ENCODE data around the gene TEF.
"Not testable (repeated sequence)": the region's sequence is repeated elsewhere in the genome, so short reads cannot be mapped to it uniquely, and the experiment has no call there.

TEF gene

GRCh38 chr22:41383085-41383484 is 1.3 kb downstream of the TEF start:
- DNase-seq = no peak

DNA sequence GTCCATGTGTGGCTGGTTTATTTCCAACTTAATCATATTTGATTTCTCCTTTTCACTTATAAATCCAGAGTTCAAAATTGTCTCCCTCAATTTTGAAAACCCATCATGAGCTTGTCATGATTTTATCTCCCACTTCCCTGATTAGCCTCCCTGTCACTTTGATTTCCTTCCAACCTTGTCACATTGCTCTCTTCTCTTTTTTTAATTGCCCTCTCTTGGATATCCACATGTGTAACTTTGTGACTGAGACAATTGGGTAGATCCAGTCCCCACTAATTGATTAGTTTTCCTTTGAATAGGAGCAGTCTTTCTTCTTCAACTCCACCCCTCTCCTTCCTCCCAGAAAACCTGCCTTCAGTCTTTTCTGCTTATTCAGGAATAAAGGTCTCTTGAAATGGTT is 2.4 kb downstream of the TEF start:
- DNase-seq = no peak

GRCh38 chr22:41387341-41387740 is 5.6 kb downstream of the TEF start:
- DNase-seq = no peak

DNA sequence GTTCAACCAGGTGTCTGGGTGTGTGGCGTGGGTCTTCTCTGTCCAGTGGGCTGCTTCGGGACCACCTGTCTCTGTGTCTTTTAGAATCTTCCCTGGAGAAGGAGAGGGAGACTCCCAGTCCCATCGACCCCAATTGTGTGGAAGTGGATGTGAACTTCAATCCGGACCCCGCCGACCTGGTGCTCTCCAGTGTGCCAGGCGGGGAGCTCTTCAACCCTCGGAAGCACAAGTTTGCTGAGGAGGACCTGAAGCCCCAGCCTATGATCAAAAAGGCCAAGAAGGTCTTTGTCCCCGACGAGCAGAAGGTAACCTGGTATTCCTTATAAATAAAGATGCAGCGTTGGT is 12.2 kb downstream of the TEF start:
- DNase-seq = no peak

DNA sequence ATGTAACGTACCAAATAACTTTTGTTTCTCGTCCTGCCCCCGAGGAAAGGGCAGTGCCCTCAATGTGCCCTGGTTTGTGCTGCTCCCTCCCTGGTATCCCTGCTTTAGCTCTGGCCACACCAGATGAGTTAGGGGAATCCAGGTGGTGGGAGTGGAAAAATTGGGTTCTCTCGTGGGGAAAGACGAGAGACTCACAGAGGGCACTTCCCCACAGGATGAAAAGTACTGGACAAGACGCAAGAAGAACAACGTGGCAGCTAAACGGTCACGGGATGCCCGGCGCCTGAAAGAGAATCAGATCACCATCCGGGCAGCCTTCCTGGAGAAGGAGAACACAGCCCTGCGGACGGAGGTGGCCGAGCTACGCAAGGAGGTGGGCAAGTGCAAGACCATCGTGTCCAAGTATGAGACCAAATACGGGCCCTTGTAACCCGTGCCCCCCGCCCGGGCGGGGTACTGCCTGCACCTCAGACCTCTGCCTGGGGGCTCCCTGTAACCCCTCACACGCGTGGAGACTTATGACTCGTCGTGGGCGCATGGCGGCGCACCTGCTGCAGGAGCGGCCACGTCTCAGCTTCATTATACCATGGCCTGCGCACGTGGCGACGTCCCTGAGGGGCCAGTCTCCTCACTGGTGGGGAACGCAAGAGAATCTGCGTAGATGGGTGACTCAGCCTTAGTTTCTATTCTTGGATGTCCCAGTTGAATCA is 13.9 kb downstream of the TEF start:
- no peak for DNase-seq

GRCh38 chr22:41397143-41397811 is 15.5 kb downstream of the TEF start:
- no peak for DNase-seq

DNA sequence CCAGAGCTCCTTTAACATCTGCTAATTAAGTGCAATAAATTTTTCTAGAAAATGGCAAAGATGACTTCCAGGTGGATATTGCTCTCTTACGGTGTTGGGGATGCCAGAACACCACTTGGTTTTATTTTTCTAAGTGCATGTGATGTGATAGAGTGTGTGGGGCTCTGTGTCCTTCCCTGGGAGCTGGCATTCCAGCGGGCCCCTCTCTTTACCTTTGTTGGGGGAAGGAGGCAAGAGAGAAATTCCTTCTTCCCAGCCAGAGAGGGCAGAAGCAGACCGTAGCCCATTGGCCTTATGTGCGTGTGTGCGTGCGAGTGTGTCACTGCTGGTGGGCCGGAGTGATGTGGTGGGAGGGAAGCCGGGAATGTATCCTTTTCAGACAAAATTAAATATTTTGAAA is 17.2 kb downstream of the TEF start:
- DNase-seq = no peak

DNA sequence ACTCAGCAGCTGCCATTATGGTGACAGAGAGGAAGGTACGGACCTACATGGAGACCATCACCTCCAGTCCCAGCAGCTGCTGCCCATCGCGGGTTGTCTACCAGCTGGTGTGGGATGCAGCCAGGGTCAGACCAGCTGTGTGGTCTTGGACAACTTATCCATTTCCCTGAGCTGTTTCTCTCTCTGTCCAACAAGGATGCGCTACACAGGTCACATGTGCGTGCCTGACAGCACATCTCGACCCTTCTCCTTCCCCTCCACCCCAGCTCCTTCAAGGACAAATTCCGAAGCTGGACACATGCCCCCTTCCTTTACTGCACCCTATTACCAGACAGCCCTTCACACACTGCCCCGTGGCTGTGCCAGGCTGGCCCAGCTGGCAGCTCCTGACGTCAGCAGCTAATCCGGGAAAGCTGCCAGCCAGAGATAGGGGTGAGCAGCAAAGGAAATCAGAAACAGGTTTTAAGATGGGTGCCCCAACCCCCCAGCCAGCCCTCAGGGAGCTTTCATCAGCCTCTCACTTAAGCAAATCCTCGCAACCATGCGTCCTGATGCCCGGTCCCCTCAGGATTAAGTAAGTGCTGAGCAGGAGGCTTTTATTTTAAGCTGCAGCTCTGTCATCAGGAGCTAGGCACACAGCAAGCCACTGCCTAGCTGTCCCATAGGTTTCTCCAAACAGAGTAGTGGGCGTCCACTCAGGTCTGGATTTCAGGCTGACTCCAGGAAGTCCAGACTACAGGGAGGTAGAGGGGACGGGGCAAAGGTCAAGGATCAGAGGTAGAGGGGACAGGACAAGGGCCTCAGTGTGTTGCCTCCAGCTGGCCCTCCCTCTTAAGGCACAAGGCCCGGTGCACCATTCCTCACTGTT is 20.3 kb downstream of the TEF start:
- no peak for DNase-seq

DNA sequence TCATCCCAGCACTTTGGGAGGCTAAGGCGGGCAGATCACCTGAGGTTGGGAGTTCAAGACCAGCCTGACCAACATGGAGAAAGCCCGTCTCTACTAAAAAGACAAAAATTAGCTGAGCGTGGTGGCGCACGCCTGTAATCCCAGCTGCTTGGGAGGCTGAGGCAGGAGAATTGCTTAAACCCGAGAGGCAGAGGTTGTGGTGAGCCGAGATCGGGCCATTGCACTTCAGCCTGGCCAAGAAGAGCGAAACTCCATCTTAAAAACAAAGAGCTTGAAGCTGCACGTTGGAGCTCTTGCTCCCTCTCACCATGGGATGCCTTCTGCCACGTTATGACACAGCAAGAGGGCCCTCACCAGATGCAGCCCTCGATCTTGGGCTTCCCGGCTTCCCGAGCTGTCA is 21.1 kb downstream of the TEF start:
- not testable (repeated sequence) for DNase-seq

GRCh38 chr22:41403532-41404318 is 22.0 kb downstream of the TEF start:
- DNase-seq = peak; percentile 88

DNA sequence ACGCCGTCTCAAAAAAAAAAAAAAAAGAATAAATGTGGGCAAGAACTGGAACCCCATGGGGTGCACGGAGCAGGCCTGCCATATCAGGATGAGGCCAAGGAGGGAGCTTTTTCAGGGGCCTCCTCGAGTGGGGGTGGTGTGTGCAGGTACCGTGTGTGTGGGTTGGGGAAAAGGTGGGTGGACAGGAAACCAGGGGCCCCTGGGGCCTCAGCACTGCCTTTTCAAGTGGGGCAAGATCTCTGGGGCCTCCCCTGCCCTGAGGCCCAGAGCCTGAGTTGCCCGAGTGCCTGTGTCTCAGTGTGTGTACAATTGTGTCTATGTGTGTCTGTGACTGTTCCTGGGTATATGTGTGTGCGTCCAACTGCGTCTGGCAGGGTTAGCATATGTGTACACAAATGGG is 23.8 kb downstream of the TEF start:
- peak; percentile 46 for DNase-seq

- no peak for DNase-seq
These were observed 24.7 kb downstream of the TEF start for GRCh38 chr22:41406410-41406809.

DNA sequence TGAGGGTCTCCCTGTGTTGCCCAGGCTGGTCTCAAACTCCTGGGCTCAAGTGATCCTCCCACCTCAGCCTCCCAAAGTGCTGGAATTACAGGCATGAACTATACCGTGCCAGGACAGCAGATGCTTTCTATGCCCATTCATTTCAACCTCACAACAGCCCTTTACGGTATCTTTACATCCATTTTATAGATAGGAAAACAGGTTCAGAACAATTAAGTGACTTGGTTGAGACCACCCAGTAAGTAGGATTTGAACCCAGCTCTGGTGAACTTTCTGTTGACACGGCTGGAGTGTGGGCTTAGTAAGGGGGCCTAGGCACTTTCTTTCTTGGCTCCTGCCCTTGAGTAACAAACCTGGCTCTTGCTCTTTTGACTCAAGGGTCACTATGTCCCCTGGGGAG is 25.7 kb downstream of the TEF start:
- DNase-seq = no peak

DNA sequence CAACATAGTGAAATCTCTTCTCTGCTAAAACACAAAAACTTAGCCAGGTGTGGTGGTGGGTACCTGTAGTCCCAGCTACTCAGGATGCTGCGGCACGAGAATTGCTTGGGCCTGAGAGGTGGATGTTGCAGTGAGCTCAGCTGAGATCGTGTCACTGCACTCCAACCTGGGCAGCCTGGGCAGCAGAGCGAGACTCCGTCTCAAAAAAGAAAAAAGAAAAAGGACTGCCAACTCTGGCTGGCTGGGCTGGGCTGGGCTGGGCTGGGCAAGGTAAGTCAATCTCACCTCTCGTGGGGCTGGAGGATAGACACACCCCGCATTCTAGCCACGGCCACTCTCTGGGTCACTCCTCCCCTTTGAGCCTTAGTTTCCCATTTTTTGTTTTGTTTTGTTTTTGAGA is 26.9 kb downstream of the TEF start:
- DNase-seq = no peak

DNA sequence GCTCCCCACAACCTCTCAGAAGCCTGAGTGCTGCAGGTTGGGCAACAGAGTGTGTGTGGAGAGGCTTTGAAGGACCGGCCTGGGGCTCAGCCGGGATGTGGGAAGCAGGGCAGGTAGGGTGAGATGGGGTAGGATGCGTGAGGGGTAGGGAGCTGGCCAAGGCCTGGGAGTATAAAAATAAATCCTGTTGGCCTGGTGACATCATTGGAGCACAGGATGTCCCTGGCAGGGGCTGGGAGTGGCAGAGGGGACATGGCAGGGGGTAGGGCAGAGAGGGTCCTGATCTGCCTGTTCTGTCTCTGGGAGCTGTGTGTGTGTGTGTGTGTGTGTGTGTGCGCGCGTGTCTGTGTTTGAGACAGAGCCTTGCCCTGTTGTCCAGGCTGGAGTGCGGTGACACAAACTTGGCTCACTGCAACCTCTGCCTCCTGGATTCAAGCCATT is 28.6 kb downstream of the TEF start:
- no peak for DNase-seq

DNA sequence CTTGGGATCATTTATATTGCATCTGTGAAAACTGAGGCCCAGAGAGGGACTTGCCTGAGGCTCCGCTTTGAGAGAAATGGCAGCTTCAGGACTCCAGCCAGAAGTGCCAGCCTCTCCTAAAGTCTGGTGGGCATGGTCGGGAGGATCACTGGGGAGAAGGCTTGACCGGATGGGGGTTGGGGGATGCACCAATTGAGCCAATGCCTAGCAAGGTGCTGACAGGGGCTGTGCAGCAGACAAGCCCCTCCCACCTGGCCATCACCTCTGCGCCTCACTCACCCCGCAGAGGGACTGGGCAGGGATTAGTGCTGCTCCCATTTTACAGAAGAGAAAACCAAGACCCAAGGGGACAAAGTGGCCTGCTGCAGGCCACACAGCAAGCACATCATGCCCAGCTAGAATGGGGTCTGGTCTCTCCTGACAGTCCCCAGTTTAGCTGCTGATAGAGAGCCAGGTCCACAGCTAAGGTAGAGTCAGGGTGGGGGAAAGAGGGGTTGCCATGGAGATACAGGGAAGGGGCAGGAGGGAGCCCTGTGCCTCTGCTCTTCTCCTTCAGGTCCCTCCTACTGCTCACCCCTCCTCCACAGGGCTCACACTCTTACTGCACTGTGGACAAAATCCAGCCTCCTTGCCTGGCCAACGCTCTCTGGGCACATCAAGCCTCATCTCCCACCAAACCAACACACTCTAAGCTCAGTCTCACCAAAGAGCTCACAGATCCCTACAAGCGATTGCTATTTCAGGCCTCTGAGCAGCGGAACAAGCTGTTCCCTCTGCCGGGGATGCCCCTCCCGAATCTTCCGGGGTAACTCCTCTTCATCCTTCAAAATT is 29.5 kb downstream of the TEF start:
- no peak for DNase-seq

GRCh38 chr22:41415554-41415953 is 33.8 kb downstream of the TEF start:
- no peak for DNase-seq

- DNase-seq = no peak
These were observed 36.1 kb downstream of the TEF start for GRCh38 chr22:41417622-41418390.

- DNase-seq = no peak
These were observed 37.0 kb downstream of the TEF start for GRCh38 chr22:41418717-41419116.

- peak; percentile 34 for DNase-seq
These were observed 44.1 kb downstream of the TEF start for GRCh38 chr22:41425660-41426365.
